Aorta (tissue), 5 donors: Measurements from ENCODE around the gene C18orf63. TPM values are rescaled to one million over a fixed set of nuclear protein-coding genes. Genes with fewer than 3 reads are reported as not detected.

Experiments used
- ATAC-seq: fragments of 200-7000 bp; cut with Tn5 transposase; one replicate; pipeline ENCODE4 v1.9.1; 2022; ENCODE audit warnings: moderate library complexity; ENCODE audit not compliant: low FRiP score
- DNase-seq, 2 donors: peaks; one replicate each; pipeline ENCODE4 v3.0.0-alpha.2; 2020
- H3K27ac ChIP-seq, 2 donors: one replicate each; pipeline ENCODE4 v1.5.1; 2013; ENCODE audit warnings: low read length in 2 of 2, mild to moderate bottlenecking in 2 of 2, moderate library complexity in 2 of 2, control low read depth in 1 of 2, inconsistent platforms in 1 of 2, low read depth in 1 of 2
- H3K27me3 ChIP-seq, 2 donors: one replicate each; pipeline ENCODE4 v1.6.1; 2013; ENCODE audit warnings: control low read depth in 1 of 2, low read length in 1 of 2, mild to moderate bottlenecking in 1 of 2, moderate library complexity in 1 of 2; ENCODE audit not compliant: insufficient read depth in 2 of 2, control insufficient read depth in 1 of 2
- H3K36me3 ChIP-seq, 2 donors: one replicate each; pipeline ENCODE4 v1.6.1; 2013; ENCODE audit warnings: control low read depth in 1 of 2, low read length in 1 of 2, mild to moderate bottlenecking in 1 of 2; ENCODE audit not compliant: insufficient read depth in 2 of 2, control insufficient read depth in 1 of 2
- H3K4me1 ChIP-seq, 2 donors: one replicate each; pipeline ENCODE4 v1.6.1; 2013; ENCODE audit warnings: low read length in 2 of 2, control low read depth in 1 of 2, mild to moderate bottlenecking in 1 of 2, moderate library complexity in 1 of 2; ENCODE audit not compliant: insufficient read depth in 2 of 2, control insufficient read depth in 1 of 2
- H3K4me3 ChIP-seq, 2 donors: one replicate each; pipeline ENCODE4 v1.5.1; 2013; ENCODE audit warnings: low read length in 2 of 2, control low read depth in 1 of 2, mild to moderate bottlenecking in 1 of 2
- H3K9me3 ChIP-seq: one replicate; pipeline ENCODE4 v1.6.1; 2013; ENCODE audit warnings: mild to moderate bottlenecking, low read length; ENCODE audit not compliant: control insufficient read depth
- WGBS, 2 donors: extraction: QIAGEN DNeasy Blood & Tissue Kit; methylation state at CpG; one replicate each; pipeline ENCODE4 v1.1.7; 2013; 5-methylcytosine and 5-hydroxymethylcytosine counted together
- intact Hi-C, 2 donors: fragments of 100-400 bp; cut with DNase I; formaldehyde crosslinking; loops; one replicate each; pipeline versions ENCODE4 v1.14.2 to v1.15.0; 2022
- polyA plus RNA-seq, 2 donors: library from polyadenylated mRNA; stranded (reverse); fragments of 200-250 nt; gene quantifications; one replicate each; pipeline ENCODE4 v1.2.3, GENCODE V29; 2013
- total RNA-seq, 2 donors: library from RNA; stranded (reverse); fragmentation: NEBNext Ultra II Directional; extraction: Animal tissue kit (Norgen Biotek cat#: 25700); gene quantifications; one replicate each; pipeline ENCODE4 v1.2.1, GENCODE V29; 2021
- donor health status: healthy with polysubstance abuse.
- donor health status: Bipolar disorder and iron deficiency.
- donor health status: DM: no; HTN: no; CAD: no.
- donor health status: DM: no; HTN: no; CAD: no.
- donor health status: DM: yes; HTN: yes; CAD: no.

Gene C18orf63
- total and polyA plus RNA-seq, 4 donors: not detected

DNA sequence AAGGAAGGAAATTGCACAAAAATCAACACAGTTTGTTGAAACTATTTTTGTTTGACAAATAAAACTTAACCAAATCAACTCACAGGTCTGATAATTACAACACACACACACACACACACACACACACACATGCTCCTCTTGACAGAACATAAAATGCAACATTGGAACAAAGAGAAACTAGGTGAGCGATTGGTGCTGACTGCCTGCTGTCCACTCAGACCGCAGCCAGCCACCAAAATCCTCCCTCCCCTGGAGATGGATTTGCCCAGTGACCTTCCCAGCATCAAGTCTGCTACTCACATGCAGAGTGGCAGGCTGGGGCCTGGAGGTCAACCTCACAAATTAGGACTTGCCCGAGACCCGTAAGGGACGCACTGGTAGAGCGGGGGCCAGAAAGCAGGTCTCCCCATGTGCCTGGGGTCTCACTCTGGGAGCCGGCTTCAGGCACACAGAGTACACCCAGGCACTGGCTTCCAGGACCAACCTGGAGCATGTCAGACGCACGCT is 80.1 kb downstream of the C18orf63 start:
- no peaks in the 10 kb centered on the region for H3K27me3 ChIP-seq
- H3K27ac ChIP-seq: peak overlapping the region in 1 of 2 donors; percentile 44
- ATAC-seq: no peak
- H3K9me3 ChIP-seq: no peaks in the 10 kb centered on the region
- intact Hi-C loops: no loop called here
- 18 to 24% methylated on average over 9 of the region's 9 CpGs for WGBS, 2 donors
- H3K36me3 ChIP-seq: no peaks in the 10 kb centered on the region
- DNase-seq: no peak
- no peak overlapping the region for H3K4me3 ChIP-seq
- H3K4me1 ChIP-seq: no peaks in the 10 kb centered on the region

DNA sequence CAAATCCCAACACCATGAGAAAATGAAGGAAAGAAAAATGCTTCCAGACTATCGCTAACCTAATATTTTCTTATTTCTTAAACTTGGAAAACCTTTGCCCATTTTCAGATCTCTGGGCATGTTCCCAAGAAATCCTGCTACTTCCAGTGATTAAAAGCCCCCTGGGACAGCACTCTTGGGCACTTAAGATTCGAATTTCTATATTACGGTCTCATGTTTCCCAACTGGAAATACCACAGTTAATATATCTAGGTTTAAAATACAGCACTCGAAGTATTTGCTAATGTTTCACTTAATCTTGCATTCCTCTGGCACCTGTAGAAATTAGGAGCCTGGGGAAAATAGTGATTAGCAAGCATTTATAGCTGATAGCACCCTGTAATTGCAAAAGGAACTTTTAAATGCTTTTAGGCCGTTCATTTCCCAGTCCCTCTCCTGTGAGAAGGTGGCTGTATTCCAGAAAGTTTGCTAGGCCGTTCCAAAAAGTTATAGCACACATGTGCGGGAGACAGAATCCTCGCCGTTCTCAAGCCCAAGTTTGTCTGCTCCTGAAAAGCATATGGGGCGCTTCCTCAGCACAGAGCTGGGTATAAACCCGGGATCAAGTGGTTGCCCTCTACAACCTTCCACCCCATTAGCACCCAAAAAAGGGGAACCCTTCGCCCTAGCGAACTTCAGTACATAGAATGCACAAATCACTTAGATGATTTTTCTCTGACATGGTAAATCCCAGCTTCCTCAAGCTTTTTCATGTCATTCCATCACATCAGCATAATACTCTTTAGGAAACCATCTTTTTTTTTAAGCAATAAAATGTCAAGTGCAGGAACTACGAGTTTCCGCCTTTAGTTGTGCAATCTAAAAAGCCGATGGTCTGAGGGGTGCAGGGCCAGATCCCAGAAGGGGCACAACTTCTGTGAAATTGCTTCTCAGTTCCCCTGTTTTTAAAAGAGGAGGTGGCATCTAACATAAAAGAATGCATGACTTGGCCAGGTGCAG is 80.8 kb downstream of the C18orf63 start:
- 19 to 27% methylated on average over 16 of the region's 16 CpGs for WGBS, 2 donors
- ATAC-seq (no peak), DNase-seq (no peak)
- Histone ChIP-seq H3K4me1 (no peaks in the 10 kb centered on the region), H3K27me3 (no peaks in the 10 kb centered on the region), H3K9me3 (no peaks in the 10 kb centered on the region), H3K36me3 (no peaks in the 10 kb centered on the region), H3K27ac (peak overlapping the region in 1 of 2 donors; percentile 44), H3K4me3 (no peak overlapping the region)
- intact Hi-C loops: no loop called here

DNA sequence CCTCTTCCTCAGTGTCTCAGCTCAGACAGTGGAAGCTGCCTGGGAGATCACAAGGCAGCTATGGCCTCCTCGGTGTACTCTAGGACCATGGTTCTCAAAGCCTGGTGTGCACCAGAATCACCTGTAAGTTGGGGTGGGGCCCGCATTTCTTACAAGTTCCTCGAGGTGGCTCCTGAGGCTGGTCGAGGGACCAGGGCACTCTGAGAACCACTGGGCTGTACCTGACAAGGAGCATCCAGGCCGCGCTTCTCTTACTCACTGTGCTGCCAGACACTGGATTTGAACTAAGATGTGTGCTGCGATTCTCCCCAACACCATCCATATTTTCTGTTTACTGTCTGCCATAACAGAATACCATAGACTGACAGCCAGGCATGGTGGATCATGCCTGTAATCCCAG is 81.9 kb downstream of the C18orf63 start:
- peak in 1 of 2 donors; percentile 56 for DNase-seq
- WGBS, 2 donors: 88 to 96% methylated on average over 7 of the region's 7 CpGs
- Histone ChIP-seq H3K27me3 (no peaks in the 10 kb centered on the region), H3K27ac (no peak overlapping the region), H3K9me3 (no peaks in the 10 kb centered on the region), H3K4me3 (no peak overlapping the region), H3K4me1 (no peaks in the 10 kb centered on the region), H3K36me3 (no peaks in the 10 kb centered on the region)
- intact Hi-C loops: no loop called here
- no peak for ATAC-seq

DNA sequence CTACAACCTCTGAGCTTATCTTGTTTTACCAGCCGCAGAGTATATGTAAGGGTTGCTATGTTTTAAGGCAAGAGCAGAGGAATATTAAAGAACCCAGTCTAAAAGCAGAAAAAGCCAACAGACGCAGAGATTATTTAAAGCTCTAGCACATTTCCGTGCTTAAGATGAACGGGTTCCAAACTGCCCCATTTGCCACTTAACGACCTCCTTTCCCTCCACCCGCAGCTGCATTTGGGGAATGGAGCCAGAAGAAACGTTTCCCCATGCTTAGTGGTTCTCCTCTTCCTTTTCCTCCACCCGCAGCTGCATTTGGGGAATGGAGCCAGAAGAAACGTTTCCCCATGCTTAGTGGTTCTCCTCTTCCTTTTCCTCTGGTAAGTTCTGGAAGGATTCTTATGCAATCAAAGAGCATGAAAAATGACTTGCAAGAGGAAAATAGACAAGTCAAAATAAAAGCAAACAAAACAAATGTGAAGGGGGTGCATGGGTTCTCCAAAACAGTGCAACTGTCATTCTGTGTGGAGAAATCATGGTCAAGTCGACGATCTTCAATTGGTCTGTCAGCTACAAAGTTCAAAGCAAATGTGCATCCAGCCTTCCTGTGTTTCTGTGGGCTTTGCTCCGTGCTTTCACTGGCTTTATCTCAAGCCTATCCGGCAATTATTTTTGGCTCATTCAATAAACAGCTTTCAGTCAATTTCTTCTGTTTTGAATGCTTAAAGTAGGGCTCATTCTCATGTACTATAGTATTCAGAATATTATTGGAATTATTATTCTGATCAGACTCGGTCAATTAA is 83.7 kb downstream of the C18orf63 start:
- Histone ChIP-seq H3K4me1 (no peaks in the 10 kb centered on the region), H3K9me3 (no peaks in the 10 kb centered on the region), H3K36me3 (no peaks in the 10 kb centered on the region), H3K4me3 (no peak overlapping the region), H3K27me3 (no peaks in the 10 kb centered on the region), H3K27ac (no peak overlapping the region)
- intact Hi-C loops: no loop called here
- 1 to 3% methylated on average over 14 of the region's 14 CpGs for WGBS, 2 donors
- peak; percentile 43 for ATAC-seq
- peak in 1 of 2 donors; percentile 67 for DNase-seq

DNA sequence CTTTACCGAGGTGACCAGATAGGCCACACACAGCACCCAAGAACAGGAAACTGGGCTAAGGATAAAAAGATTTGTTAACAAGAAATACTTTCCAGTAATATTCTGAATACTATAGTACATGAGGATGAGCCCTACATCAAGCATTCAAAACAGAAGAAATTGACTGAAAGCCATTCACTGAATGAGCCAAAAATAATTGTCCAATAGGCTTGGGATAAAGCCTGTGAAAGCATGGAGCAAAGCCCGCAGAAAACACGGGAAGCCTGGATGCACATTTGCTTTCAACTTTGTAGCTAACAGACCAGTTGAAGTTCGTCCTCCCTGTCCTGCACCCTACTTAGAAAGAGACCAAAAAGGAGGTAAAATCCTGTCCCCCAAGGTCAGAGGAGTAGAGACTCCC is 85.2 kb downstream of the C18orf63 start:
- no peak overlapping the region for H3K4me3 ChIP-seq
- H3K27ac ChIP-seq: no peak overlapping the region
- no peaks in the 10 kb centered on the region for H3K4me1 ChIP-seq
- no peaks in the 10 kb centered on the region for H3K36me3 ChIP-seq
- no peak for DNase-seq
- intact Hi-C loops: no loop called here
- H3K9me3 ChIP-seq: no peaks in the 10 kb centered on the region
- no peaks in the 10 kb centered on the region for H3K27me3 ChIP-seq
- WGBS, 2 donors: 17% methylated on average over 4 of the region's 4 CpGs
- no peak for ATAC-seq

DNA sequence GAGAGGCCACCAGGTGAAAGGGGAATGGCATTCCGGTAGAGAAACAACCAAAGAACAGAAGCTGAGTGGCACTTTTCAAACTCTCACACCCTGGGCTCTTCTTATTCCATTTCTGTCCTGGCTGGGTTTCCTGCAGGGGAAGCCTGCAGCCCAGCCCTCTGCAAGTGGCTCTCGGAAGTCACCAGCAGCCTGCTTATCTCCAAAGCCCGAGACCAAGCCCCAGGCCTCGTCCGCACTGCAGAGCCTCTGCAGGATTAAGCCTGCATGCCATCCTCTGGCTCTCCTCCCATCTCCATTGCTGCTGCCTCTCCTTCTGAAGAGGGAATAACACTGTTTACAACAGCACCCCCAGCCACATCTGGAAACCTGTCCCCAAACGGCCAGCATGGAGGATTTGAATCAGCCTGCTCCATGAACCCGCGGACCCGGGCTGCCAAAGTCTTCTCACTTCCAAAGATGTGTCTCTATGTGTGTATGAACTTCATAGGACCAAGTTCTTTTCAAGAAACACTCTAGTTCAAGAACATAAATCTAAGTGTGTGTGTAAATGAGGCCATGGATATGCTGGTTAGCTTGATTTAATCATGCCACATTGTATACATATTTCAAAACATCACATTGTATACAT is 87.3 kb downstream of the C18orf63 start:
- no peaks in the 10 kb centered on the region for H3K36me3 ChIP-seq
- H3K4me3 ChIP-seq: no peak overlapping the region
- DNase-seq (no peak), ATAC-seq (no peak)
- intact Hi-C loops: no loop called here
- H3K9me3 ChIP-seq: no peaks in the 10 kb centered on the region
- WGBS, 2 donors: 94 to 95% methylated on average over 9 of the region's 9 CpGs
- no peak overlapping the region for H3K27ac ChIP-seq
- H3K27me3 ChIP-seq: no peaks in the 10 kb centered on the region
- H3K4me1 ChIP-seq: no peaks in the 10 kb centered on the region

DNA sequence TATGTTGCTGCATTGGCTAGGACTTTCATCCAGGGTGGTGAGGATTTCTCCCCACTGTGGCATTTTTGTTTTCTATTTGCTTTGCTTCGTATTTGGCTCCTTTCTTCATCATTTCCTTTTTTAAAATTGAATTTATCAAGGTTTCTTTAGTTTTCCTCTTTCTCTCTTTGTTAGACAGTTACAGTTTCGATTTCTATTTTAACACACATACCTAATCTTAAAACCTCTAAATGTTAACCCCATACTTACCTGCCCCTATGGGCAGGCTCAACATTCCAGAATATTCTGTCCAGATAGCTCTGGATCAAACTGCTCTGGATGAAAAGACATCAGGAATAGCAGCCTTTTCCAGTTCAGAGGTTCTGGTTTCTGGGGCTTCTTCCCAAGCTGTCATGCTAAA is 92.2 kb downstream of the C18orf63 start:
- intact Hi-C loops: no loop called here
- DNase-seq (no peak), ATAC-seq (no peak)
- Histone ChIP-seq H3K4me3 (no peak overlapping the region), H3K4me1 (no peaks in the 10 kb centered on the region), H3K36me3 (no peaks in the 10 kb centered on the region), H3K9me3 (no peaks in the 10 kb centered on the region), H3K27me3 (no peaks in the 10 kb centered on the region), H3K27ac (no peak overlapping the region)
- WGBS, 2 donors: 45 to 47% methylated on average over 2 of the region's 2 CpGs
